CD4-positive, CD25-positive, alpha-beta regulatory T cell (primary cell): ENCODE results near the gene MAP7D1. TPM values are rescaled to one million over a fixed set of nuclear protein-coding genes. Genes with fewer than 3 reads are reported as not detected.

Experiments used
- ATAC-seq, 2 donors: fragments of 150-1000 bp; cut with Tn5 transposase; one replicate each; pipeline ENCODE4 v1.10.0; 2021; ENCODE audit warnings: low read depth in 2 of 2, moderate number of reproducible peaks in 2 of 2, moderate library complexity in 1 of 2
- DNase-seq, 3 donors: peaks; one replicate each; pipeline versions ENCODE4 v3.0.0 to v3.0.0-alpha.2; 2012 to 2022; ENCODE audit warnings: mixed read lengths in 1 of 3
- H3K27ac ChIP-seq: one replicate; pipeline ENCODE4 v1.7.0; 2013; ENCODE audit warnings: mild to moderate bottlenecking, low read length; ENCODE audit not compliant: insufficient read depth, poor library complexity, severe bottlenecking
- H3K27me3 ChIP-seq: one replicate; pipeline ENCODE4 v1.7.0; 2013; ENCODE audit warnings: low read length; ENCODE audit not compliant: control insufficient read depth, insufficient read depth
- H3K36me3 ChIP-seq: one replicate; pipeline ENCODE4 v1.7.0; 2013; ENCODE audit warnings: mild to moderate bottlenecking, low read length, moderate library complexity; ENCODE audit not compliant: control insufficient read depth, insufficient read depth
- H3K4me1 ChIP-seq: 2 replicates; pipeline ENCODE4 v1.7.0; 2013; ENCODE audit warnings: mild to moderate bottlenecking, low read length; ENCODE audit not compliant: insufficient read depth, control insufficient read depth, poor library complexity, severe bottlenecking
- H3K4me3 ChIP-seq: one replicate; pipeline ENCODE4 v1.7.0; 2013; ENCODE audit warnings: low read depth, mild to moderate bottlenecking, low read length, moderate library complexity
- H3K9me3 ChIP-seq, 2 experiments: 1 replicate in 1 of 2; 2 replicates in 1 of 2; pipeline ENCODE4 v1.7.0; 2013; ENCODE audit warnings: low read length in 2 of 2, mild to moderate bottlenecking in 1 of 2, moderate library complexity in 1 of 2; ENCODE audit not compliant: control insufficient read depth in 2 of 2
- H3K27ac Mint-ChIP-seq, 3 donors: one replicate each; pipeline ENCODE4 v1.8.0; 2020 to 2022; ENCODE audit warnings: mild to moderate bottlenecking in 3 of 3, mixed read lengths in 3 of 3, moderate library complexity in 2 of 3
- H3K27me3 Mint-ChIP-seq: one replicate; pipeline ENCODE4 v1.8.0; 2022; ENCODE audit warnings: mild to moderate bottlenecking, mixed read lengths
- H3K36me3 Mint-ChIP-seq: one replicate; pipeline ENCODE4 v1.8.0; 2020; ENCODE audit warnings: mixed read lengths
- H3K4me1 Mint-ChIP-seq, 4 donors: one replicate each; pipeline ENCODE4 v1.8.0; 2020 to 2022; ENCODE audit warnings: mixed read lengths in 4 of 4, mild to moderate bottlenecking in 1 of 4
- H3K4me3 Mint-ChIP-seq, 4 donors: one replicate each; pipeline ENCODE4 v1.8.0; 2020 to 2022; ENCODE audit warnings: mild to moderate bottlenecking in 4 of 4, mixed read lengths in 4 of 4, moderate library complexity in 3 of 4
- H3K9me3 Mint-ChIP-seq, 7 donors: one replicate each; pipeline ENCODE4 v1.8.0; 2020 to 2022; ENCODE audit warnings: mixed read lengths in 7 of 7, mild to moderate bottlenecking in 3 of 7, moderate library complexity in 2 of 7
- polyA plus RNA-seq, 4 donors: library from polyadenylated mRNA; unstranded; fragments of 300-500 nt; fragmentation: Illumina TruSeq; gene quantifications; one replicate each; pipeline ENCODE4 v1.2.3, GENCODE V29; 2021
- total RNA-seq: library from RNA; stranded (reverse); gene quantifications from one replicate; pipeline ENCODE4 v1.2.3, GENCODE V29; 2022

Gene MAP7D1
- total and polyA plus RNA-seq, 5 donors from 2014 or later, result 10.1 to 178 (median 13.8) TPM

DNA sequence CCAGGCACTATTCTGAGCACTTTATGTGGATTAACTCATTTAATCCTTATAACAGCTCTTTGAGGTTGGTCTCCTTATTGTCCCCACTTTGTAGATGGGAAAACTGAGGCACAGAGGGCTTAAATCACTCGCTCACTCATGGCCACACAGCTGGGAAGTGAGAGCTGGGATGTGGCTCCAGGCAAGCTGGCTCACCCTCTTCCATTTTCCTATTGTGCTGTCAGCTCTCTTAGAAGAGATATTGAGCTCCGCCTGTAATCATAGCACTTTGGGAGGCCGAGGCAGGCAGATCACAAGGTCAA lies 27.1 kb upstream of the MAP7D1 start:
- peak overlapping the region in 1 of 3 donors; percentile 83 for H3K27ac Mint-ChIP-seq
- H3K4me1 ChIP-seq, result no peaks in the 10 kb centered on the region
- no peak for DNase-seq
- H3K4me1 Mint-ChIP-seq, result peaks cover 0 to 15% (median 2%) of the 10 kb centered on the region in 4 donors
- no peak overlapping the region for H3K4me3 ChIP-seq
- no peak overlapping the region for H3K27ac ChIP-seq
- ATAC-seq, result no peak
- H3K36me3 ChIP-seq, result no peaks in the 10 kb centered on the region
- no peaks in the 10 kb centered on the region for H3K36me3 Mint-ChIP-seq
- H3K27me3 Mint-ChIP-seq, result peaks cover 23% of the 10 kb centered on the region
- H3K9me3 ChIP-seq, result no peaks in the 10 kb centered on the region
- H3K27me3 ChIP-seq, result no peaks in the 10 kb centered on the region
- H3K9me3 Mint-ChIP-seq, result peaks cover 0 to 2% (median 0%) of the 10 kb centered on the region in 7 donors
- no peak overlapping the region for H3K4me3 Mint-ChIP-seq

DNA sequence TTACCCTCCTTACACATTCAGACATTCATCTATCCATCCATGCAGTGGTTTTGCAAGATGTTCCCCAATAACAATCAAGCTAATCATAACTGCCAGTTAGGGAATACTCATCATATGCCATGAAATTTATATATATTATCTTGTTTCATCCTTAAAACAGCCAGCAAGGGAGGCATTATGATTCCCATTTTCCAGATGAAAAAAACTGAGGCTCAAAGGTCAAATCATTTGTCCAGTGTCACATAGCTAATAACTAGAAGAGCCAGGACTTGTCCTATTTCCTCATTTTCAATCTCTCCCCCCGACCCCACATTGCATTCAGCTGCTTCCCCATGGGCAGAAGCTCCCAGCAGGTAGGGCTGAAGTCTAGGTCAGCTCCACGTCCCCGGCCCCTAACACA lies 23.9 kb upstream of the MAP7D1 start:
- H3K4me1 ChIP-seq, result no peaks in the 10 kb centered on the region
- Mint-ChIP-seq H3K27me3 (peaks cover 6% of the 10 kb centered on the region), H3K27ac (no peak overlapping the region), H3K4me1 (no peaks in the 10 kb centered on the region), H3K4me3 (no peak overlapping the region), H3K36me3 (peaks cover 8% of the 10 kb centered on the region), H3K9me3 (no peaks in the 10 kb centered on the region)
- no peak overlapping the region for H3K27ac ChIP-seq
- H3K9me3 ChIP-seq, result no peaks in the 10 kb centered on the region
- H3K27me3 ChIP-seq, result no peaks in the 10 kb centered on the region
- H3K4me3 ChIP-seq, result no peak overlapping the region
- H3K36me3 ChIP-seq, result peaks cover 11% of the 10 kb centered on the region
- no peak for ATAC-seq
- no peak for DNase-seq

- ATAC-seq (no peak), DNase-seq (no peak)
- Histone ChIP-seq H3K4me1 (no peaks in the 10 kb centered on the region), H3K4me3 (no peak overlapping the region), H3K36me3 (peaks cover 26% of the 10 kb centered on the region), H3K27ac (no peak overlapping the region), H3K27me3 (no peaks in the 10 kb centered on the region), H3K9me3 (no peaks in the 10 kb centered on the region)
- Mint-ChIP-seq H3K36me3 (peaks cover 18% of the 10 kb centered on the region), H3K27ac (no peak overlapping the region), H3K4me1 (no peaks in the 10 kb centered on the region), H3K27me3 (no peaks in the 10 kb centered on the region), H3K4me3 (no peak overlapping the region), H3K9me3 (no peaks in the 10 kb centered on the region)
Observed at GRCh38 chr1:36133484-36133883, 22.5 kb upstream of the MAP7D1 start.

DNA sequence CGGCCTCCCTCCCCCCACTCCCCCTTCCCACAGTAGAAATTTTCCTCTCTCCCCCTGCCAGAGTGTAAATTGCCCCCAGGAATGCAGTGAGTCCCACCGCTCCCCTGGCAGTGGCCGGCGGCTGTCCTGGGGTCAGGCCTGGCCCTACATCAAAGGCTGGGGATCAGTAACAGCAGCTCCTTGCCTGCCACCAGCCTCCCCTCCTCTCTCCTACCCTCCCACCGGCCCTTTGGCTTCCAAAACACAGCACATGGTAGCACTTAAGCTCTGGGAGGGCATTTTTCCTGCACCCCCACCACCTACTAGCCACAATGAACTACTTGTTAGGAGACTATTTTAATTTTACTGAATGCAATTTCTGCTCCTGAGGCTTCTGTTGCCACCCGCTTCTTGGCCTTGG lies 21.9 kb upstream of the MAP7D1 start:
- H3K4me1 Mint-ChIP-seq, result no peaks in the 10 kb centered on the region
- Histone ChIP-seq H3K9me3 (no peaks in the 10 kb centered on the region), H3K27ac (no peak overlapping the region), H3K36me3 (peaks cover 26% of the 10 kb centered on the region), H3K27me3 (no peaks in the 10 kb centered on the region), H3K4me1 (no peaks in the 10 kb centered on the region), H3K4me3 (no peak overlapping the region)
- no peaks in the 10 kb centered on the region for H3K9me3 Mint-ChIP-seq
- peaks cover 20% of the 10 kb centered on the region for H3K36me3 Mint-ChIP-seq
- peak overlapping the region in 1 of 4 donors; percentile 28 for H3K4me3 Mint-ChIP-seq
- no peak for ATAC-seq
- no peak for DNase-seq
- no peaks in the 10 kb centered on the region for H3K27me3 Mint-ChIP-seq
- no peak overlapping the region for H3K27ac Mint-ChIP-seq

- Histone ChIP-seq H3K27ac (no peak overlapping the region), H3K4me1 (no peaks in the 10 kb centered on the region), H3K36me3 (peaks cover 32% of the 10 kb centered on the region), H3K27me3 (no peaks in the 10 kb centered on the region), H3K9me3 (no peaks in the 10 kb centered on the region), H3K4me3 (no peak overlapping the region)
- Mint-ChIP-seq H3K36me3 (peaks cover 20% of the 10 kb centered on the region), H3K9me3 (no peaks in the 10 kb centered on the region), H3K4me3 (no peak overlapping the region), H3K4me1 (peaks cover 0 to 2% (median 0%) of the 10 kb centered on the region in 4 donors), H3K27me3 (no peaks in the 10 kb centered on the region), H3K27ac (peak overlapping the region in 1 of 3 donors; percentile 42)
- ATAC-seq, result no peak
- no peak for DNase-seq
Observed at GRCh38 chr1:36134505-36135329, 21.2 kb upstream of the MAP7D1 start.

- Histone ChIP-seq H3K27ac (no peak overlapping the region), H3K4me1 (no peaks in the 10 kb centered on the region), H3K9me3 (no peaks in the 10 kb centered on the region), H3K36me3 (peaks cover 37% of the 10 kb centered on the region), H3K4me3 (no peak overlapping the region), H3K27me3 (no peaks in the 10 kb centered on the region)
- peak overlapping the region; percentile 50 to 56 (median 52) for H3K27ac Mint-ChIP-seq
- DNase-seq (no peak), ATAC-seq (no peak)
- no peak overlapping the region for H3K4me3 Mint-ChIP-seq
- no peaks in the 10 kb centered on the region for H3K9me3 Mint-ChIP-seq
- peaks cover 0 to 7% (median 2%) of the 10 kb centered on the region in 4 donors for H3K4me1 Mint-ChIP-seq
- no peaks in the 10 kb centered on the region for H3K27me3 Mint-ChIP-seq
- peaks cover 23% of the 10 kb centered on the region for H3K36me3 Mint-ChIP-seq
Observed at GRCh38 chr1:36135330-36135667, 20.7 kb upstream of the MAP7D1 start.

- no peak for ATAC-seq
- H3K27ac Mint-ChIP-seq, result peak overlapping the region; percentile 50 to 56 (median 52)
- H3K36me3 ChIP-seq, result peaks cover 37% of the 10 kb centered on the region
- H3K27ac ChIP-seq, result no peak overlapping the region
- no peaks in the 10 kb centered on the region for H3K9me3 Mint-ChIP-seq
- H3K4me3 ChIP-seq, result no peak overlapping the region
- H3K27me3 ChIP-seq, result no peaks in the 10 kb centered on the region
- no peaks in the 10 kb centered on the region for H3K27me3 Mint-ChIP-seq
- no peak overlapping the region for H3K4me3 Mint-ChIP-seq
- no peaks in the 10 kb centered on the region for H3K4me1 ChIP-seq
- no peak for DNase-seq
- H3K36me3 Mint-ChIP-seq, result peaks cover 23% of the 10 kb centered on the region
- H3K4me1 Mint-ChIP-seq, result peaks cover 0 to 12% (median 4%) of the 10 kb centered on the region in 4 donors
- no peaks in the 10 kb centered on the region for H3K9me3 ChIP-seq
Observed at GRCh38 chr1:36135796-36136195, 20.2 kb upstream of the MAP7D1 start.

GRCh38 chr1:36136535-36136934 lies 19.4 kb upstream of the MAP7D1 start:
- peaks cover 0 to 16% (median 7%) of the 10 kb centered on the region in 4 donors for H3K4me1 Mint-ChIP-seq
- no peaks in the 10 kb centered on the region for H3K27me3 Mint-ChIP-seq
- peaks cover 23% of the 10 kb centered on the region for H3K36me3 Mint-ChIP-seq
- Histone ChIP-seq H3K27ac (no peak overlapping the region), H3K36me3 (peaks cover 37% of the 10 kb centered on the region), H3K27me3 (no peaks in the 10 kb centered on the region), H3K4me1 (no peaks in the 10 kb centered on the region), H3K4me3 (no peak overlapping the region), H3K9me3 (no peaks in the 10 kb centered on the region)
- no peak for DNase-seq
- ATAC-seq, result no peak
- H3K27ac Mint-ChIP-seq, result peak overlapping the region in 1 of 3 donors; percentile 50
- H3K9me3 Mint-ChIP-seq, result no peaks in the 10 kb centered on the region
- no peak overlapping the region for H3K4me3 Mint-ChIP-seq
